Smooth muscle cell of the umbilical artery (primary cell): ENCODE data around the gene KIF1B. TPM values are rescaled to one million over a fixed set of nuclear protein-coding genes. Genes with fewer than 3 reads are reported as not detected.

Experiments
- total RNA-seq: library from RNA; depleted of rRNA; stranded (reverse); fragments of >200 nt; gene quantifications from 2 replicates; pipeline ENCODE4 v1.2.3, GENCODE V29; 2014

Gene KIF1B, protein sequence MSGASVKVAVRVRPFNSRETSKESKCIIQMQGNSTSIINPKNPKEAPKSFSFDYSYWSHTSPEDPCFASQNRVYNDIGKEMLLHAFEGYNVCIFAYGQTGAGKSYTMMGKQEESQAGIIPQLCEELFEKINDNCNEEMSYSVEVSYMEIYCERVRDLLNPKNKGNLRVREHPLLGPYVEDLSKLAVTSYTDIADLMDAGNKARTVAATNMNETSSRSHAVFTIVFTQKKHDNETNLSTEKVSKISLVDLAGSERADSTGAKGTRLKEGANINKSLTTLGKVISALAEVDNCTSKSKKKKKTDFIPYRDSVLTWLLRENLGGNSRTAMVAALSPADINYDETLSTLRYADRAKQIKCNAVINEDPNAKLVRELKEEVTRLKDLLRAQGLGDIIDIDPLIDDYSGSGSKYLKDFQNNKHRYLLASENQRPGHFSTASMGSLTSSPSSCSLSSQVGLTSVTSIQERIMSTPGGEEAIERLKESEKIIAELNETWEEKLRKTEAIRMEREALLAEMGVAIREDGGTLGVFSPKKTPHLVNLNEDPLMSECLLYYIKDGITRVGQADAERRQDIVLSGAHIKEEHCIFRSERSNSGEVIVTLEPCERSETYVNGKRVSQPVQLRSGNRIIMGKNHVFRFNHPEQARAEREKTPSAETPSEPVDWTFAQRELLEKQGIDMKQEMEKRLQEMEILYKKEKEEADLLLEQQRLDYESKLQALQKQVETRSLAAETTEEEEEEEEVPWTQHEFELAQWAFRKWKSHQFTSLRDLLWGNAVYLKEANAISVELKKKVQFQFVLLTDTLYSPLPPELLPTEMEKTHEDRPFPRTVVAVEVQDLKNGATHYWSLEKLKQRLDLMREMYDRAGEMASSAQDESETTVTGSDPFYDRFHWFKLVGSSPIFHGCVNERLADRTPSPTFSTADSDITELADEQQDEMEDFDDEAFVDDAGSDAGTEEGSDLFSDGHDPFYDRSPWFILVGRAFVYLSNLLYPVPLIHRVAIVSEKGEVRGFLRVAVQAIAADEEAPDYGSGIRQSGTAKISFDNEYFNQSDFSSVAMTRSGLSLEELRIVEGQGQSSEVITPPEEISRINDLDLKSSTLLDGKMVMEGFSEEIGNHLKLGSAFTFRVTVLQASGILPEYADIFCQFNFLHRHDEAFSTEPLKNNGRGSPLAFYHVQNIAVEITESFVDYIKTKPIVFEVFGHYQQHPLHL (N-terminal part only)
- 32.7 and 52.7 TPM in 2 replicates for total RNA-seq

DNA sequence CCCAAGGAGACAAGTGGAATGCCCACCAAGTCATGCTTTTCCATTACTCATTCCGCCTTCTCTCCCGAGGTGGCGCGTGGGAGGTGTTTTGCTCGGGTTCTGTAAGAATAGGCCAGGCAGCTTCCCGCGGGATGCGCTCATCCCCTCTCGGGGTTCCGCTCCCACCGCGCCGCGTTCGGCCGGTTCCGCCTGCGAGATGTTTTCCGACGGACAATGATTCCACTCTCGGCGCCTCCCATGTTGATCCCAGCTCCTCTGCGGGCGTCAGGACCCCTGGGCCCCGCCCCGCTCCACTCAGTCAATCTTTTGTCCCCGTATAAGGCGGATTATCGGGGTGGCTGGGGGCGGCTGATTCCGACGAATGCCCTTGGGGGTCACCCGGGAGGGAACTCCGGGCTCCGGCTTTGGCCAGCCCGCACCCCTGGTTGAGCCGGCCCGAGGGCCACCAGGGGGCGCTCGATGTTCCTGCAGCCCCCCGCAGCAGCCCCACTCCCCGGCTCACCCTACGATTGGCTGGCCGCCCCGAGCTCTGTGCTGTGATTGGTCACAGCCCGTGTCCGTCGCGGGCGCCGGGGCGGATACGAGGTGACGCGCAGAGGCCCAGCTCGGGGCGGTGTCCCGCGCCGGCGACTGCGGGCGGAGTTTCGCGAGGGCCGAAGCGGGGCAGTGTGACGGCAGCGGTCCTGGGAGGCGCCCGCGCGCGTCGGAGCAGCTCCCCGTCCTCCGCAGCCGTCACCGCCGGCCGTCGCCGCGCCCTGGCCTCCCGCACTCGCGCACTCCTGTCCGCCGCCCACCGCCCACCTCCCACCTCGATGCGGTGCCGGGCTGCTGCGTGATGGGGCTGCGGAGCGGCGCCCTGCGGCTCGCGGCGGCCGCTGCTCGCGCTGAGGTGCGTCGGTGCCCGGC is at the start of gene KIF1B:
TSS of gene KIF1B (plus strand) at position 666 of the 906 bp plus-strand sequence. CDS start 21,759 bp downstream, outside the sequence.

GRCh38 chr1:10398734-10399443 is 188.5 kb downstream of the KIF1B start, which contains the start of gene PGD:
TSS of gene PGD (plus strand) at chr1:10399064. CDS start at chr1:10399118, 54 bp downstream.

DNA sequence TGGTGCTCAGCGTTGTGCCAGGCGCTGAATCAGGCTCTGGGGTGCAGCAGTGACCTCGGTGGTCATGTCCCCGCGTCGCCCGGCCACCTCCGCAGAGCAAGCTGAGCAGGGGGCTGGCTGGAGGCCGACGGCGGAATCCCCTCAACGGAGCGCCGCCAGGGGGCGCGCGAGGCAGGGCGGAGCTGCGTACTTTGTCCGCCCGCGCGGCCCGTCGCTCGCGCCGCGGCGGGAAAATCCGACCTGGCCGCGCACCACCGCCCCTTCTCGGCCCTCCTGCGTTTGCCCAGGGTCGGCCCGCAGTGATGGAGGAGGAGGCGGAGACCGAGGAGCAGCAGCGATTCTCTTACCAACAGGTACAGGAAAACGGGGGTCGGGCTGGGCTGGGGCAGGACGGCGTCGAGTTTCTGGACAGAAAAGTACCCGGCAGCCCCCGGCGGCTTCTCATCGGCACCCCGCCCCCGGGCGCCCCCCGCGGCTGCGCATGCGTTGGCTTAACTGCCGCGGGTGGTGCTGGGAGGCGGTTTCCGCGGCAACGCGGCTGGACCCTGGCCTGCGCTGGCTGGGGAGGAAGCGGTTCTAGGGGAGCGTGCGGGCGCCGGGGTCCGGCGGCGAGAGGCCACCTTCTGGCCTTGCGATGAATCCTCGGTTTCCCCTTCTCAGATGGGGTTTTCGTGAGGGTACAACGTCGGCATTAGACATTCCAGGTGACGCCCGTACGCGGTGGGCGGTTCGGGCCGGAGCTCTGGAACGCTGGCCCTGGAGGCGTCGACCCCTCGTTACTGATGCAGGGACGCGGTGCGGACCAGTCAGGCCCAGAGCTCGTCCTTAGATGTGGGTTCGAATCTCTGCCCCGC is 220.1 kb downstream of the KIF1B start, which contains the start of gene CENPS:
TSS of gene CENPS (plus strand) at position 218 of the 854 bp plus-strand sequence. CDS start at position 303, 85 bp downstream.

Other genes starting within 250 kb of the KIF1B start
- gene RBP7, start 213.3 kb upstream of the KIF1B start, total RNA-seq, result not detected in 2 replicates
- gene UBE4B, start 177.6 kb upstream of the KIF1B start, total RNA-seq, result 28.2 and 46.7 TPM in 2 replicates
- gene PGD, start 188.5 kb downstream of the KIF1B start, total RNA-seq, result 31.8 and 168 TPM in 2 replicates
- gene CENPS, start 219.9 kb downstream of the KIF1B start, total RNA-seq, result 10.1 and 10.3 TPM in 2 replicates
- 0.18 TPM in 1 of 2 replicates, not detected in the other for gene CORT, start 239.5 kb downstream of the KIF1B start, total RNA-seq